Neutrophil (primary cell): ENCODE measurements around the gene MIOS.

Source experiments
- H3K27ac ChIP-seq: fragments of 200-600 bp; sonication (generic); 2 replicates; pipeline ENCODE4 v1.5.1; 2016; ENCODE audit warnings: mild to moderate bottlenecking, moderate library complexity
- H3K27me3 ChIP-seq: fragments of 200-600 bp; sonication (generic); 2 replicates; pipeline ENCODE4 v1.6.0; 2016; ENCODE audit warnings: mild to moderate bottlenecking
- H3K36me3 ChIP-seq: fragments of 200-600 bp; sonication (generic); 2 replicates; pipeline ENCODE4 v1.5.1; 2017
- H3K4me1 ChIP-seq, 2 experiments: fragments of 200-600 bp in 1 of 2; sonication (generic) in 1 of 2; 1 replicate in 1 of 2; 2 replicates in 1 of 2; pipeline versions ENCODE4 v1.5.1 to v1.6.1; 2013 to 2016; ENCODE audit warnings: low read depth in 1 of 2, low read length in 1 of 2, mild to moderate bottlenecking in 1 of 2, moderate library complexity in 1 of 2; ENCODE audit not compliant: control insufficient read depth in 1 of 2, insufficient read depth in 1 of 2
- H3K4me3 ChIP-seq, 2 experiments: fragments of 200-600 bp in 1 of 2; sonication (generic) in 1 of 2; 1 replicate in 1 of 2; 2 replicates in 1 of 2; pipeline ENCODE4 v1.5.1; 2013 to 2016; ENCODE audit warnings: low read depth in 1 of 2, low read length in 1 of 2, mild to moderate bottlenecking in 1 of 2, moderate library complexity in 1 of 2
- H3K9me3 ChIP-seq: fragments of 200-600 bp; sonication (generic); 2 replicates; pipeline ENCODE4 v1.5.1; 2016
- TF ChIP-seq, protein P1 (sequence below): fragments of 200-600 bp; sonication (generic); IDR thresholded peaks from 2 replicates; pipeline ENCODE4 v1.5.1; 2016; ENCODE audit warnings: antibody characterized with exemption

MIOS gene

DNA sequence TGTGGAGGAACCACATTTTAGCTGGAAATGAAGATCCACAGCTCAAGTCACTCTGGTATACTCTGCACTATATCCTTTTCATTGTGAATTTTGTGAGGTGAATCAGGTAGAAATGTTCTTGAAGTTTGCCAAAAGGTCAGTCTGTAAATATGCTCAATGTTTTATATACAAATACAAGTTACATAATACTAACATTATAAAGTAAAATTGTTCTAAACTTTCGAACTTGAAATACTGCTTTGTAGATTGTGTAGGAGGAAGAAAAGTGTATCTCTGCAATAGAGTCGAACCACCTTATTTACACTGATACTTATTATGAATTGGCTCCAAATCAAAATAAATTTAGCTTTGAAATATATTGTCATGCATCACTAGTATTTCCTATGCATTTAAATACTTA, 7.0 kb downstream of the MIOS start:
- TF ChIP-seq, protein P1, sequence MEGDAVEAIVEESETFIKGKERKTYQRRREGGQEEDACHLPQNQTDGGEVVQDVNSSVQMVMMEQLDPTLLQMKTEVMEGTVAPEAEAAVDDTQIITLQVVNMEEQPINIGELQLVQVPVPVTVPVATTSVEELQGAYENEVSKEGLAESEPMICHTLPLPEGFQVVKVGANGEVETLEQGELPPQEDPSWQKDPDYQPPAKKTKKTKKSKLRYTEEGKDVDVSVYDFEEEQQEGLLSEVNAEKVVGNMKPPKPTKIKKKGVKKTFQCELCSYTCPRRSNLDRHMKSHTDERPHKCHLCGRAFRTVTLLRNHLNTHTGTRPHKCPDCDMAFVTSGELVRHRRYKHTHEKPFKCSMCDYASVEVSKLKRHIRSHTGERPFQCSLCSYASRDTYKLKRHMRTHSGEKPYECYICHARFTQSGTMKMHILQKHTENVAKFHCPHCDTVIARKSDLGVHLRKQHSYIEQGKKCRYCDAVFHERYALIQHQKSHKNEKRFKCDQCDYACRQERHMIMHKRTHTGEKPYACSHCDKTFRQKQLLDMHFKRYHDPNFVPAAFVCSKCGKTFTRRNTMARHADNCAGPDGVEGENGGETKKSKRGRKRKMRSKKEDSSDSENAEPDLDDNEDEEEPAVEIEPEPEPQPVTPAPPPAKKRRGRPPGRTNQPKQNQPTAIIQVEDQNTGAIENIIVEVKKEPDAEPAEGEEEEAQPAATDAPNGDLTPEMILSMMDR, result no peak
- Histone ChIP-seq H3K36me3 (peaks cover 6% of the 10 kb centered on the region), H3K4me3 (no peak overlapping the region), H3K27me3 (no peaks in the 10 kb centered on the region), H3K9me3 (no peaks in the 10 kb centered on the region), H3K4me1 (peaks cover 22 to 28% of the 10 kb centered on the region in 2 experiments), H3K27ac (no peak overlapping the region)

- Histone ChIP-seq H3K36me3 (peaks cover 12% of the 10 kb centered on the region), H3K4me3 (no peak overlapping the region), H3K27ac (no peak overlapping the region), H3K9me3 (no peaks in the 10 kb centered on the region), H3K4me1 (peaks cover 11 to 12% of the 10 kb centered on the region in 2 experiments), H3K27me3 (no peaks in the 10 kb centered on the region)
- TF ChIP-seq, protein P1, result no peak
Measured at GRCh38 chr7:7576344-7576743, 9.7 kb downstream of the MIOS start.

DNA sequence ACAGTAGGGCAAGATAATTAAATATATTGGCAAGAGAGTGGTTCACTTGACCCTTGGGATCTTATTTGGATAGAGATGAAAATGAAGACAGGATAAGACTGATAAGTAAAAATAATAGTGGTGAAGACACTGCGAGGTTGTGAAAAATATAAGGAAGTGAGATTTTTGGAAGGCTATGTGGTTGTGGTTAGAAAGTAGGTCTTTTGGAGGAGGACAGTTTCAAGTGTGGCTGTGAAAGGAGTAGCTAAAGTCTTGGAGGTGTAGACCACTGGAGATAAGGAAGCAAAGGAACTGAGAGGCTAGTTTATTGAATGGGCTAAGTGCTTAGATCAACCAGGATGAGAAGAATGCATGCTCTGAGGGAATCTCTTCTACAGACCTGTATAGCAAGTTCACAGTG, 11.2 kb downstream of the MIOS start:
- H3K9me3 ChIP-seq, result no peaks in the 10 kb centered on the region
- peaks cover 11 to 12% of the 10 kb centered on the region in 2 experiments for H3K4me1 ChIP-seq
- TF ChIP-seq, protein P1, result no peak
- no peak overlapping the region for H3K27ac ChIP-seq
- H3K27me3 ChIP-seq, result no peaks in the 10 kb centered on the region
- peaks cover 10% of the 10 kb centered on the region for H3K36me3 ChIP-seq
- no peak overlapping the region for H3K4me3 ChIP-seq

DNA sequence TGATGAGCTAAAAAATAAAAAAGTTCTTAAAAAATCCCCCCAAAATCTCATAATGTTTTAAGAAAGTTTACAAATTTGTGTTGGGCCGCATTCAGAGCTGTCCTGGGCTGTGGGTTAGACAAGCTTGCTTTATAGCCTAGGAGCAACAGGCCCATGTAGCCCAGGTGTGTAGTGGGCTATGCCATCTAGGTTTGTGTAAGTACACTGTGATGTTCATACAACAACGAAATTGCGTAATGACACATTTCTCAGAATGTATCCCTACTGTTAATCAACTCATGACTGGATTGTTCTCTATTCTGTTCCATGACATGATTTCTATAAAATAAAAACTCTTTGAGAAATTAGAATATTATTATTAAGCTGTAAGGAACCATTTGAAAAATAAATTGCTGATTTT, 13.0 kb downstream of the MIOS start:
- peaks cover 11 to 12% of the 10 kb centered on the region in 2 experiments for H3K4me1 ChIP-seq
- H3K27ac ChIP-seq, result no peak overlapping the region
- peaks cover 15% of the 10 kb centered on the region for H3K36me3 ChIP-seq
- no peak overlapping the region for H3K4me3 ChIP-seq
- H3K27me3 ChIP-seq, result no peaks in the 10 kb centered on the region
- TF ChIP-seq, protein P1, result no peak
- H3K9me3 ChIP-seq, result no peaks in the 10 kb centered on the region

DNA sequence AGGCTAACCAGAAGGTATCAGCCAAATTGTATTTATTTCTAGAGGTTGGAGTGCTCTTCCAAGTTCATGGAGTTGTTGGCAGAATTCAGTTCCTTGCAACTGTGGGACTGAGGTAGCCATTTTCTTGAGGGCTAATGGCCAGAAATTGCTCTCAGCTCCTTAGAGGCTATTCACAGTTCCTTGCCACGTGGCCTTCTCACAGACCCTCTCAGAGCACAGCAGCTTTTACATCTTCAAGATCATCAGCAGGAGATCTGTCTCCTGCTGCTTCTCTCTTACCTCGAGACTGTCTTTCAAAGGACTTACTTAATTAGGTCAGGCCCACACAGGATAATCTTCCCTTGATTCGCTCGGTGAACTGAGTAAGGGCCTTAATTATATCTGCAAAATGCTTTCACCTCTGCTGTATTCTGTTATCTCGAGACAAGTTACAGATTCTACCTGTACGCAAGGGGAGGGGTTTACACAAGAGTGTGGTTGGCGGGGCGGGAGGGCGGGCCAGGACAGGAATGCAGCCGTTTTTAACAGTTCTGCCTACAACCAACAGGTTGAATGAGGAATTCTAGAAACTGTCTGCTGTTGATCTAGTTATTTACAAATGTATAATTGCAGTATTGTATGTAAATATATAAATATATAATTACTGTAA, 15.0 kb downstream of the MIOS start:
- TF ChIP-seq, protein P1, result no peak

More for the DNA sequence above, 15.0 kb downstream of the MIOS start:
- no peaks in the 10 kb centered on the region for H3K27me3 ChIP-seq
- H3K36me3 ChIP-seq, result peaks cover 26% of the 10 kb centered on the region
- no peak overlapping the region for H3K27ac ChIP-seq
- no peaks in the 10 kb centered on the region for H3K9me3 ChIP-seq
- peaks cover 11 to 12% of the 10 kb centered on the region in 2 experiments for H3K4me1 ChIP-seq
- no peak overlapping the region for H3K4me3 ChIP-seq
